Prostate gland (tissue), 2 donors: ENCODE measurements around the gene FOSL2.

Source experiments
- POLR2A ChIP-seq: fragments of 450-650 bp; IDR thresholded peaks from one replicate; pipeline ENCODE4 v1.6.1; 2016; ENCODE audit warnings: antibody characterized with exemption, mild to moderate bottlenecking
- TF ChIP-seq, protein P1 (sequence below), 4 experiments: fragments of 200-600 bp in 2 of 4; fragments of 450-650 bp in 2 of 4; sonication (generic) in 2 of 4; IDR thresholded peaks; 1 replicate in 3 of 4; 2 replicates in 1 of 4; pipeline ENCODE4 v1.5.1; 2016 to 2019; ENCODE audit warnings: antibody characterized with exemption in 4 of 4, mild to moderate bottlenecking in 2 of 4, moderate library complexity in 2 of 4

DNA sequence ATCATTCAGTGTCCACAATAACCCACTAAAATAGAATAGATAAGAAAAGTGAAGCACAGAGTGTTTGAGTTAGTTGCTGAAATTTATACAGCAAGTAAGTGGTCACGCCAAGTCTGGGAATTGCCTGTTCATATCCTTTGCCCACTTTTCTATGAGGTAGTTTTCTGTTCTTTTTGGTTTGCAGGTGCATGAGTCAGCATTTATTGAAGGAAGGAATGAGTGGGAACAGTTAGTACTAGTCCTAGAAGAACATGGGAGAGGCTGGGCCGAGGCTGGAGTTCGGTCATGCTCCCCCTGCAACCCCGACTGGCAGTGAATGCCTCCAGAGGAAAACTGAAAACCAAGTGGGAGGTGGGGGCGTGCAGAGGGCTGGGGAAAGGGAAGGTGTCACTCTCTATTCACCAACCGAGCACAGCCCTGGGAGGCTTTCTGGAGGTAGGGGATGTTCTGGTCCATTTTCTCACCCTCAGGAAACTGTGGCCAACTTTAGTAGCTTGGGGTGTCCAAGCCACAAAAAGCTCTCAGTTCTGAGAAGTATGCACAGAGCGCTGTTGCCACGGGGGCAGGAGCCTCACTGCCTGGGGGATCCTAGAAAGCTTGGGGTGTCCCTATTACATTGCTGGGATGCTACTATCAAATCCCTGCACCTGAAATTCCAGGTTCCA lies 41.4 kb downstream of the FOSL2 start:
- TF ChIP-seq, protein P1, sequence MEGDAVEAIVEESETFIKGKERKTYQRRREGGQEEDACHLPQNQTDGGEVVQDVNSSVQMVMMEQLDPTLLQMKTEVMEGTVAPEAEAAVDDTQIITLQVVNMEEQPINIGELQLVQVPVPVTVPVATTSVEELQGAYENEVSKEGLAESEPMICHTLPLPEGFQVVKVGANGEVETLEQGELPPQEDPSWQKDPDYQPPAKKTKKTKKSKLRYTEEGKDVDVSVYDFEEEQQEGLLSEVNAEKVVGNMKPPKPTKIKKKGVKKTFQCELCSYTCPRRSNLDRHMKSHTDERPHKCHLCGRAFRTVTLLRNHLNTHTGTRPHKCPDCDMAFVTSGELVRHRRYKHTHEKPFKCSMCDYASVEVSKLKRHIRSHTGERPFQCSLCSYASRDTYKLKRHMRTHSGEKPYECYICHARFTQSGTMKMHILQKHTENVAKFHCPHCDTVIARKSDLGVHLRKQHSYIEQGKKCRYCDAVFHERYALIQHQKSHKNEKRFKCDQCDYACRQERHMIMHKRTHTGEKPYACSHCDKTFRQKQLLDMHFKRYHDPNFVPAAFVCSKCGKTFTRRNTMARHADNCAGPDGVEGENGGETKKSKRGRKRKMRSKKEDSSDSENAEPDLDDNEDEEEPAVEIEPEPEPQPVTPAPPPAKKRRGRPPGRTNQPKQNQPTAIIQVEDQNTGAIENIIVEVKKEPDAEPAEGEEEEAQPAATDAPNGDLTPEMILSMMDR (IDR thresholded peaks at IDR 0.05), result no peak
- no peak for TF ChIP-seq POLR2A
